ENCODE results near the gene TPPP3.
"Not testable (repeated sequence)": the region's sequence is repeated elsewhere in the genome, so short reads cannot be mapped to it uniquely, and the experiment has no call there.

The TPPP3 gene

DNA sequence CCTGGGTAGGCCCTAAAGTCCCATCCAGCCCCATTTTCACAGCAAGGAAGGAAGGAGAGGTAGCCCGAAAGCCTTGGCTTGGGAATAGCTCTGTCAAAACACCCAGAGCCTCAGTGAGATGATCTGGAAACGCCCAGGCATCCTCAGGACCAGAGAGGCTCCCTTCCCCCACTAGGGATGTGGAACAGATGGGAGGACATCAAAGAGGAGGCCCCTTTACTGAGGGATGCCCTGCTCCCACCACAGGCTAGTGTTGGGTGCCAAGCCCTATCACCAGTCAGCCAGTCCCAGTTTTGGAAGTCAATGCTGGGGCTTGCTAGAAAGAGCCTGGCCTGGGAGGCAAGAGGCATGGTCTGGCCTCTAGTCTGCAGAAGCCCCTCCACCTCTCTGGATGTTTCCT is 4.7 kb downstream of the TPPP3 start:
- DNase-seq = no peak

DNA sequence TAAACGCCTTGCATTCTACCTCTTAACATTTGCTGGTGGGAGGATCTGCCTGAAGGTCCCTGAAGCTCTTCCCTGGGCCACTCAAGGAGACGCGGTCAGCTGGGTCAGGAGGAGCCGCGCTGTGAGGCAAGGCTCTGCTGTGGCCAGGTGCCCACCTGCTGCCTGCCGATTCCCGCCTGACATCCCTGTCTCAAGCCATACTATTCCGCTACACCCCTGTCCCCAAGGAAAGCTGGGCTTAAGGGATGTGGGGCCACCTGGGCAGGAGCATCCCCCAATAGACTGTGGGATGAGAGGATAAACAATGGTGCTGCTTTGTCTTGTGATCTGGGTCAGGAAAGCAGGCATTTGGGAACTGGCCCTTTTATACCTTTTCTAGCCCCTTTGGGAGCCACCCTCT is 5.1 kb downstream of the TPPP3 start:
- DNase-seq = no peak

DNA sequence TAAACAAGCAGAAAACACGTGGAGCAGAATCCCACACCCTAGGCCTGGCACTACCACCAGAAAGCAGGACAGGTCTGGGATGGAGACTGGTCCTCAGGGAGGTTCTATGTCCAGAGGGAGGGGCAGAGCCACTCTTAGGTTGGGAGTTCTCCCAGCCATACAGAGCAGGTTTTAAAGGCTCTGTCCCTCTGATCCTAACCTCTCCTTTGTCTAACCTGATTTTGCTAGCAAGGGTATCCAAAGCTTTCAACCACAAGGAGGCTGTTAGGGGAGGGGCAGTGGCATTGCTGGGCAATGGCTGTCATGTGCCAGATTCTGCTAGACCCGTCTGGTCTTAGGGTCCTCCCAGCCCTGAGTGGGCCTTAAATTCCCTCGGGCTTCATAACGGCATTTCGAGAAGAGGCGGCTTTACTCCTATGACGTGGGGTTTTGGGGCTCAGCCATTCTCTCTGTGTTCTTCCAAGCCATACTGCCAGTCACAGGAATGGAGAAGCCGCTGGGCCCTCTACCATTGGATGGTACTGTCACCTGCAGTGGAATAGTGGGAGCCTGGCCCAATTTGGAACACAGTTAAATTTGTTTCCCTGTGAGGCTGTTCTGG is 5.7 kb downstream of the TPPP3 start:
- no peak for DNase-seq

DNA sequence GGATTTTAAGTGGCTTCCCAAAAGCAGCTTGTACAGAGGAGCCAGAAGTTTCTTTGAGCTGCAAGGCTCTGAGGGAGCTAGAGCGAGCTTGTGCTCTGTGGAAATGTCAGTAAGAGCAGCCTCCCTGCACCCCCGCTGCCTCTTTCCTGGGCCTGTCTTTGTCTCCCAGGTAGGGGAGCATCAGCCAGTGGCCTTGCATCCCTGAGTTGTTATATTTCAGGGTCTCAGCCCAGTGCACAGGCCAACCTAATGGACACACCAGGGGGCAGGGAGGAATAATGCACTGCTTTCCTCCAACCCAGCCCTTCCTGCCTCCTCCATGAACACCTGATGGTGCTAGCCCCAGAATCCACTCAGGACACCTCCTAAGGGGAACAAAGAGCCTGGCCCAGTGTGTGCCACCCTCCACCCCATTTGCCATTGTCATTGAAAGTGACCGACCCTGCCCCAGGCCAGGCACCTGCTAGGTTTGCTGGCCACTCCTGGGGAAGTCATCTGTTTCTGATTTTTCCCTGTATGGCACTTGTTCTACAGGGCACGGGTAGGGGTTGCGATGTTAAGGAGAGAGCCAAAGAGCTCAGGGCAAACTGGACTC is 6.3 kb downstream of the TPPP3 start:
- DNase-seq = no peak

DNA sequence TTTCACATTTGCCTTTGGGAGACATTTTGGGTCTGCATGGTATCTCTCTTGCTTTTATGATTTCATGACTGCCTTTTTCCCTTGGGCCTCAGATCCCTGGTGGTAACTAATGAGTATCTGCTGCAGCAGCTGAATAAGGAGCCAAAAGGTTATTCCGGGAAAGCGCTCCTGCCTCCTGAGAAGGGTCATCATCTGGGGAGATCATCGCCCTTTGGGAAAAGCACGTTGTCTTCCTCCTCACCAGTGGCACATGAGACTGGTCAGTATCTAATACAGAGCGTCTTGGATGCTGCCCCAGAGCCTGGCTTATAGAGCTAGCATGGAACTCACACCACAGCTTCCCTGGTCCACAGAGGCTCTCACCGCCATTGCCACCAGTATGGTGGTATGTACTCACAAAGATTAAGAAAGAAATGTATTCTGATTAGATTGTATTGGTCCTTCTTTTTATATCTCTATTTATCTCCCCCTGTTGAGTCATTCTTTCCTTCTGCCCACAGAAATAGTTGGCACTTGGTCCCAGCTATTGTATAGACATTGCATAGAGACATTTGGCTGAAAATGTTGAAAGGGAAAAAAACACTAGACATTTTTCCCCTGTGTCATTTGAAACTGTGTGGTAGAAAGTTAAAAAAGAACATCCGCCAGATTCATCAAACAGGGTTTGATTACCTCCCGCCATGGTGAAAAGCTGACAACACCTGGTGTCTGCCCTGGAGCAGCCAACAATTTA is 8.4 kb downstream of the TPPP3 start:
- DNase-seq = no peak

DNA sequence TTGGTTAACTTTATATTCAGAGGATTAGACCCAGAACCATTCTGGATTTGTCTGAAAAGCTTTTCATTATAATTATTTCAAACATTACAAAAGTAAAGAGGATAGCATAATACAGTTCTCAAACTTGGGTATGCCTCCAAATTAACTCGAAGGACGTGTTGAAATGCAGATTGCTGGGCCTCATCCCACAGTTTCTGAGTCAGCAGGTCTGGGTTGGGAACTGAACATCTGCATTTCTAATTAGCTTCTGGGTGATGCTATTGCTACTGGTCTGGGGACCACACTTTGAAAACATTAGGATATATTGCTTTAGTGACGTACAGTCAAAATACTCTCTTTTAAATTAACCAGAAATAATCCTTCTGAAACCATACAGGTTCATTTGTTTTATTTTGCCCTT is 10.0 kb downstream of the TPPP3 start:
- no peak for DNase-seq

DNA sequence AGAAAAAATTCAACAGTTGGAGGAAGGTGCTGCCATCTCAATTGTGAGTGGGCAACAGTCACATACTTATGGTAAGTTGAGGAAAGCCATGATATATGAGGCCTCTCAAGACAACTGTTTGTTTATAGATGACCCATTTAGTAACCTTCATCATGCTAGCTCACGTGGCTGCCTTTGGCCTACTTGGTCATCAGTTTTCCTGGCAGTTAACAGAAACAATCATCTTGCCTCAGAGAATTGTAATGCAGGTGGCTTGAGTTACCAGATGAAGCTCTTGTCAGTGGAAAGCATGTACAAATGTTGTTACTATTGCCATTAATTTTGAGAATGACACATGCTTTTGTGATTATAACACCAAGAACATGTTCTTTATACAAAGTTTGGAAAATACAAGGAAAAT is 14.7 kb downstream of the TPPP3 start:
- DNase-seq = no peak

DNA sequence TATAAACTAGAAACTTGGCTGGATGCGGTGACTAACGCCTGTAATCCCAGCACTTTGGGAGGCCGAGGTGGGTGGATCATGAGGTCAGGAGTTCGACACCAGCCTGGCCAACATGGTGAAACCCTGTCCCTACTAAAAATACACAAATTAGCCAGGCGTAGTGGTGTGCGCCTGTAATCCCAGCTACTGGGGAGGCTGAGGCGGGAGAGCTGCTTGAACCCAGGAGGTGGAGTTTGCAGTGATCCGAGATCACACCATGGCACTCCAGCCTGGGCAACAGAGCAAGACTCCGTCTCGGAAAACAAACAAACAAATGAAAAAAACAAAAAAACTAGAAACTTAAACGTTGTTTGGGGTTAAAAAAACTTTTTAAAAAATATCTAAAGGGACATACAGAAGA is 17.3 kb downstream of the TPPP3 start:
- DNase-seq = not testable (repeated sequence)

DNA sequence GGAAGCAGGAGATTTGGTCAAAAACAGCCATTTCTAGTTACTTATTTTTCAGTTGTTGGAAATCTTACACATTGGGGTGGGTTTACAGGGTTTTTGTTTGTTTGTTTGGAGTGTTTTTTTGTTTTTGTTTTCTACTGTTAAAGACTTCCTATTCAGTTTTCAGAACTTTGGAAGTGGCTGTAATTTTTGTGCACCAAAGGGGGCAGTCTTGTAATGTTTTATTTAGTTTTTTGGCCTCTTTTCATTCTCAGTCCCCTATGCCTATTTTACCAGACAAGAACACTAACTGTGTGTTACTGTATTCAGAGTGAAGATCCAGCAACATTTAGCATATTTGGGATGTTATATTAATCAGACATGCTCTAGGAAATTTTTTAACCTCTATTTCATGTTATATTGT is 20.6 kb downstream of the TPPP3 start:
- no peak for DNase-seq

DNA sequence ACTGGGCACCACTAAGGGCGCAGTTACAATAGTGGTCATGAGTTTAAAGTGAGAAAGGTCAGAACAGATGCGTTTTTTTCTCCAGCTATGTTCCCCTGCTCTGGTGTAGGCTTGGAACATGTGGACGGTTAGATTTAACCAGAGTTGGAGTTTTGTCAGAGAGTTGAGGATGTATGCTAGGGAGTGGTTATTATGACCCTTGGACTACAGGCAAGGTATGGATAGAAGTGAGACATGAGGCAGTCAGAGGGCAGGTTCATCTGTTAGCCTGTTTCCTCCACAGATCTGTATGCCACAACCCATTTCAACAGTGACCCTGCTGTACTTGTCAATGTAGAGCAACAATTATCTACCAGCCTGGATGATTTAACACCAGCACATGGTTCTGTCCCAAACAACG is 22.6 kb downstream of the TPPP3 start:
- no peak for DNase-seq

DNA sequence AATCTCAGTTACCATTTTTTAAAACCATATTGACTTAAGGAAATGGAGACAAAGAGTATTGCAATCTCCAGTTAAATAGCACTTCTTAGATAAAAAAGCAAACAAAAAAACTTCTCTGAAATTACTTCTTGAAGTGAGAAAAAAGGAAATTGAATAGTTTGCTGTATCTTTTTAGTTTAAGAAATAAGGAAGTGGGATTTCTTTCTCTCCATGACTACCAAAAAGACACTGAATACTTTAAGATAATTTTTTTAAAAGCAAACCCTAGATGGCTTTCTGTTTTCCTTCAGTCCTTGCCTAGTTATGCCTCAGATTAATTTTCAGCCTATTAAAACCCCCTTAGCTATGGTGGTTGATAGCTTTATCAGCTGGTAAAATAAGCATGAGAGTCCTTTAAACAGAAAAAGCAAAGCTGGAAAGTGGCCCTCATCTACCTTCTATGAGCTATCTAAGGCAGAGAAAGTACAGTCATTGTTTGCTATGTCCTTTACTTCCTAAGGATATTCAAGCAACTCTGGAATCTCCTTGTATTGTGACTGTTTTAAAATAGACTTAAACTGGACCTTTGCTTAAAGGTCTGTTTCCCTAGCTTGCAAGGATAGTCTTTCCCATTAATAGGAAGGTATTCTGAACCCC is 28.6 kb downstream of the TPPP3 start:
- DNase-seq = no peak

DNA sequence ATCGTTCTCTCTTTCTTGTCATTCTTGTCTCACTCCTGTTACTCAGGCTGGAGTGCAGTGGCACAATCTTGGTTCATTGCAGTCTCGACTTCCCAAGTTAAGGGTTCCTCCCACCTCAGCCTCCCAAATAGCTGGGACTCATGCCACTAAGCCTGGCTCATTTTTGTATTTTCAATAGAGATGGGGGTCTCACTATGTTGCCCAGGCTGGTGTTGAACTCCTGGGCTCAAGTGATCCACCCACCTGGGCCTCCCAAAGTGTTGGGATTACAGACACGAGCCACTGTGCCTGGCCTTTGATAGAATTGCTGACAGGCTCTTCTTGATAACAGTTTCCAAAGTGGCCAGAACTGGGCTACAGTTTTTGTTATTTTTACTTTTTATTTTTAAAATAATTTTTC is 32.3 kb downstream of the TPPP3 start:
- no peak for DNase-seq

DNA sequence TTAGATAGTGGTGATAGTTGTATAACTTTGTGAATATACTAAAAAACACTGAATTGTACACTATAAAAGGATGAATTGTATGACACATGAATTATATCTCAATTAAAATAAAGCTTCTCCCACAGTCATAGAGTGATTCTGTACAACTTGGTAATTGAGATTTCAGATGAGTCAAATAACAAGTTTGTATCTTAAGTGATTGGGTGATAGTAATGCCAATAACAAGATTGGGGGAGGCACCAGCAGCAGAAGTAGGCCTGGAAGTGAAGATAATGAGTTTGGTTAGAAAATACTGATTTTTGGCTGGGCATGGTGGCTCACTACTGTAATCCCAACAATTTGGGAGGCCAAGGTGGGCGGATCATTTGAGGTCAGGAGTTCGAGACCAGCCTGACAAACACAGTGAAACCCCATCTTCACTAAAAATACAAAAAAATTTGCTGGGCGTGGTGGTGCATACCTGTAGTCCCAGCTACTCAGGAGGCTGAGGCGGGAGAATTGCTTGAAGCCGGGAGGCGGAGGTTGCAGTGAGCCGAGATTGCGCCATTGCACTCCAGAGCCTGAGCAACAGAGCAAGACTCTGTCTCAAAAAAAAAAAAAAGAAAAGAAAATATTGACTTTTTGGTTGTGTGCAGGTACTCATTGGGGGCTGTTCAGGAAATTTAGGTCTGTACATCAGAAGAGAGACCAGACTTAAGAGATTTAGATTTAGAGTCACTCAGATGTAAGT is 33.6 kb downstream of the TPPP3 start:
- DNase-seq = not testable (repeated sequence)

DNA sequence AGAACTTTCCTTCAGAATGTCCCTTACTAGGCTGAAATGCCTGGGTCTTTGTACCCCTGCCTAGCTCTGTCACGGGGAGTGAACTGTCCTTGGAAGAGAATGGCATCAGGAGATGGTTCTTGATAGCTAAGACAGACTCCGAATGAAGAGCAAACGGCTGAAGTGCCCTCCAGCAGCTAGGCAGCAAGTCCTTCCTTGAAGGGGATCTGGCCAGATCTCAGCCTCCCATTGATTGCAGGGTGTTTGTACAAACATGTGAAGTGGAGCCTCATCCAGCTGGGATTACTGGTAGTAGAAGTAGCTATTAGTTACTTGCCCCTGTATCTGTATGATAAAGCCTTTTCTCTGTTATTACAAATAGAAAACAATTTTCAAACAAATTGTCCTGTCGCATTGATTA is 35.7 kb downstream of the TPPP3 start:
- DNase-seq = no peak

DNA sequence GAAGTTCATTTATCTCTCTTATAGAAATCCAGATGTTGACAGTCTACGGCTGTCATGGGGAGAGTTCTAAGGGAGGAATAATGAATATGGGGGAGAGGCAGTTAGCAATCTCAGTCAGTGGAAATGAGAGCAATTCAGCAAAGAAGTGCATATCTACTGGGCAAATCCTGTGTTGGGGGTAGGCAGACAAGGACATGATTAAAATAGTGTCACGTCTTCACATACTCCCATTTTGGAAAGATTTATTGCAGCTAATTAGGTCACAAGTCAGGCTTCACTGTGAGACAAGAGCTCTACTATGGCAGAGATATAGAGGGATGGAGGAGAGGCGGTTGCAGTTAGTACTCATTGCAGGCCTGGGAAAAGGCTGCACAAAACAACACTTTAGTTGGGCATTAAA is 36.9 kb downstream of the TPPP3 start:
- no peak for DNase-seq

DNA sequence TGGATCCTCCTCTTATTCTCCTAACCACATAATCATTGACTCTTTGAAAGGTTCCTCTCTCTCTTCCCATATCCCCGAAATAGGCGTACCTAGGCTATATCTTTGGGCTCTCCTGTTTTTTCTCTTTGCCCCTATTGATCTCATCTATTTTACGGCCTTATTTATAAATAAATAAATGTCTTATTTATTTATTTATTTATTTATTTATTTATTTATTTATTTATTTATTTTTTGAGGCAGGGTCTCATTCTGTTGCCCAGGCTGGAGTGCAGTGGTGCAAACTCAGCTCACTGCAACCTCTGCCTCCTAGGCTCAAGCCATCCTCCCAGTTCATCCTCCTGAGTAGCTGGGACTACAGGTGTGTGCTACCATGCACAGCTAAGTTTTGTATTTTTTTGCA is 40.8 kb downstream of the TPPP3 start:
- not testable (repeated sequence) for DNase-seq

DNA sequence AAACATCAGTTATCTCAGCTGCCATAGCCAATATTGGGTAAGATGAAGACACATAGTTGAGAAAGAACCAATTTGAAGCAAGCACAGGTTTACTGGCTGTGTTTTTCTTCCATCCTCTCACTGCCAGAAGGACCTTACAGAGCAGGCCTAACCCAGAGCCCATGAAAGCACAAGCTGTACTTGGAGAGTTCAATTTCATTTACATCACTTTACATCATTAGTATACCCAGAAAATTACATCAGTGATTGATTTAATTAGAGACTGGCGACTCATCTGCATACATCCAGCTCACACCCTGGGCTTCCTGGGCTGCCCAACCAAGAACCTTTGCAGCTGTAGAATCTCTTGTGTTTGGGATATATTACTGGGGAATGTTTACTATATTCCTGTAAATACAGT is 43.0 kb downstream of the TPPP3 start:
- DNase-seq = no peak

DNA sequence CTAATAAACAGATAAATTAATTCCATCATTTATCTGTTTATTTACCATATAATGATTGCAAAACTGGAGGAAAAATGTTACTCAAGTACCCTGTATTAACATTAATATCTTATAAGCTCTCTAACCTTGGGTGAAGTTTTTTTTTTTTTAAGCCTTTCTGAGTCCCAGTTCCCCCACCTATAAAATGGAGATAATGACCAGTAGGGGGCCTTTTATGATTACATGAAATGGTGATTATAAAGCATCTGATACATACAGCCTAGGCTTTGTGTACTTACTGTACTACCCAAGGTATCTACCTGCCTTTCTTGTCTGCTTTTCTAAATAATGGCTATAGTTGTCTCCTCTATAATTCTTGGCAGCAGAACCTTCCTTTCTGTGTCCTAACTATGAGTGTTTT is 44.1 kb downstream of the TPPP3 start:
- no peak for DNase-seq

DNA sequence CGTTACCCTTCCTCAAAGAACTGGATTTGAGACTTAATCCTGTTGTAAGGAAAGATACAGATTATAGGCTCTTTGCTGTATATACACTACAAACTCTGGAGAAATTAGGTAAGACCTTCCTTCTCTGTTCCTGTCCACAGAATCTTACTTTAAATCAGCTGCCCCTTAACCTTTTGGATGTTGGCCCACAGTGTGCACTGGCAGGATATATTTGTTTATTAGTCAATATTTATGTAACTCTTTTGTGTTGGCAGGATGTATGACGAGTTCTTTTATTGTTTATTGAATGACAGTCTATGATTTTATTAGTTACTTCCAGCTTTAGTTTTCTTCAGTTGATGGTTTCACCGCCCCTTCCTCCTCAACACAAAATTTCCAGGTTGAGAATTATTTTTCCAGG is 47.0 kb downstream of the TPPP3 start:
- no peak for DNase-seq

DNA sequence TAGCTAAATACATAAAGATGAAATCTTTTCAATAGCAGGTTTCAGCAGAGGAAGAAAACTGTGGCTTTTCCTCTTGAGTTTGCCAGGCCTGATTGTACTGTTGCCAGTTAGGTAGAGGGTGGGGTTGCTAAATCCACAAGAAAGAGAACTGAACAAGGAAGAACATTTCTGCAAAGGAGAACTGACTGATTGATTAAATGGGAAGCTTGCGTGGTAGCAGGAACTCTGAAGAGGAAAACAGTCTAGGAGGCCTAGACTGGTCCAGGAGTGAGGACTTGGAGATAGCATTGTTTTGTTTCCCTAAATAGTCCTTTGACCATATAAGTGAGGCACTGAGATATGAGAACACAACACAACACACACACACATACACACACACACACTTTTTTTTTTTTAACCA is 47.9 kb downstream of the TPPP3 start:
- no peak for DNase-seq

DNA sequence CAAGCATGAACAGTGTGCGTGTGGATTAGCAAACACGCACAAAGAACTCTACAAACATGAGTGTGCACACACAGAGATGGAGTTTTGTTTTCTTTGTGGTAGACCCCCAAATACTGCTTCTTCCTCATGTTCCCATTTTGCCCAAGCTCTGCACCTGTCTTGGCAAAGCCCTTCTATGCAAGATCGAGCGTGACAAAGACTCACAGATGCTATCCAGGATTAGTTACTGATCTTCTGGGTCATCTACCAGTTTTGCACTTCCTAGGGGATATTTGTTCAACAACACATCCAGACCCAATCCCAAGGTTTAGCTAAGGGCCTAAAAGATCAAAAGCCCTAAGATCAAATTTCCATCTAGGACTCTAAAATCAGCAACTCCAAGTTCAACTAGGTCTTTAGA is 50.7 kb downstream of the TPPP3 start:
- no peak for DNase-seq

DNA sequence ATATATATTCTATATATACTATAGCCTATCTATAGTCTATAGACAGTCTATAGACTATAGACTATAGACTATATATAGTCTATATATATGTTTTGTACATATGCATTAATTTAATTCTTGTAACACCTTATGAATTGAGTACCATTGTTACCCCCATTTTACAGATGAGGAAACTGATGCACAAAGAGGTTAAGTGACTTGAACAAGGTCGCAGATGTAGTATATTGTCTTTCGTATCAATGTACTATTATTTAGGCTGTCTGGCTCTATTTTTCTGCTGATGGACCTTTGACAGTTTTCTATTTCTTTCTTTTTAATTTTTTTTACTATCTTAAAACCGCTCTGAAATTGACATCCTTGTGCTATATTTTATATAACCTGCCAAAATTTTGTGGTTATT is 52.0 kb downstream of the TPPP3 start:
- DNase-seq = no peak
